ENCODE results near the gene TANC1.

Gene TANC1

DNA sequence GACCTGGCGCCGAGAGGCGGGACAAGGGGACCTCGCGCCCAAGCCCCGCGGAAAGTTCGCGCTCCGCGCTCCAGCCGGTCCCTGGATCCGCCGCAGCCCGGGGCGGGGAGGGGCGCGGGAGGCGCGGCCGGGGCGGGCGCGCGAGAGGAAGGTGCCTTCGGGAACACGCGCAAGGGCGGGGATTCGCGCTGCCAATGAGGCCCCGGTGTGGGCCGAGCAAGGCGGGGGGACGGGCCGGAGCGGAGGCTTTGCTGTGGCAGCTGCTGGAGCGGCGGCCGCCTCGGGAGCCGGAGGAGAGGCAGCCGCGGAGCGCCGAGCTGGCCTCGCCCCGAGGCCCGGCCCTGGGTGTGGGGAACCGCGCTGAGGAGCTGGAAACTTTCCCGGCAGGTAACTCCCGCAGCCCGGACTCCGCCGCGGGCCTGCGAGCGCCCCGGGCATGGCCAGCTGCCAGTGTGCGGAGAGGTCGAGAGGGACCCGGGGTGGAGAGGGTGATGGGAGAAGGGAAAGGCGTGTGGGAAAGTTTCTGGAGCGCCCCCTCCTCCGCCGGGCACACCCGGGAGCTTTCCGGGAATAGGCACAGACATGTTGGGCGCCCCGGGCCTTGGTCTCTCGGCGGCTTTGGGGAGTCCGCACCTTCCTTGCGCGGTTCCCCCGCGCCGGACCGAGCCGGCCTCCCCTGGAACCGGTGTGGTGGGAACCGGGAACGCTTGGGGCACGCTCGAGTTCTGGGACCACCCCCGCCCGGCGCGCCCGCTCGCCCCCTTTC lies at the start of gene TANC1:
TSS of gene TANC1 (plus strand) at position 245 of the 766 bp plus-strand sequence. CDS start 97,271 bp downstream, outside the sequence.
- TF ChIP-seq CTCF (conservative IDR thresholded peaks at IDR 0.05) = no peak
- H3K27ac ChIP-seq = peak within 1 kb of the TSS; percentile 95

- no peak for TF ChIP-seq CTCF (conservative IDR thresholded peaks at IDR 0.05)
These were observed 46.6 kb upstream of the TANC1 start for GRCh38 chr2:158921599-158922408.

GRCh38 chr2:158922601-158923000 lies 45.8 kb upstream of the TANC1 start:
- TF ChIP-seq CTCF (conservative IDR thresholded peaks at IDR 0.05) = no peak
- H3K27ac ChIP-seq = peak overlapping the region; percentile 34; the same call in 1 of the 2 replicates

More at GRCh38 chr2:158921599-158922408, 46.6 kb upstream of the TANC1 start:
- peak overlapping the region; percentile 34; the same call in 1 of the 2 replicates for H3K27ac ChIP-seq

- H3K27ac ChIP-seq = peak overlapping the region; percentile 34
- TF ChIP-seq CTCF (conservative IDR thresholded peaks at IDR 0.05) = no peak
These were observed 45.3 kb upstream of the TANC1 start for GRCh38 chr2:158923180-158923594.

GRCh38 chr2:158923641-158924040 lies 44.8 kb upstream of the TANC1 start:
- H3K27ac ChIP-seq = peak overlapping the region; percentile 34

DNA sequence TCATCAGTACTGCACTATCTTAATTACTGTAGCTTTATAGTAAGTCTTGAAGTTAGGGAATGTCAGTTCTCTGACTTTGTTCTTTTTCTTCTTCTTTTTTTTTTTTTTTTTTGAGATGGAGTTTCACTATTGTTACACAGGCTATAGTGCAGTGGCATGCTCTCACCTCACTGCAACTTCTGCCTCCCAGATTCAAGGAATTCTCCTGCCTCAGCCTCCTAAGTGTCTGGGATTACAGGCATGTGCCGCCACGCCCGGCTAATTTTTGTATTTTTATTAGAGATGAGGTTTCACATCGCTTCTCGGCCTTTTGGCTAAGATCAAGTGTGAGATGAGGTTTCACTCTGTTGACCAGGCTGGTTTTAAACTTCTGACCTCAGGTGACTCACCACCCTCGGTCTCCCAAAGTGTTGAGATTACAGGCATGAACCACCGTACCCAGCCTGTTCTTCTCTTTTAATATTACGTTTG lies 41.9 kb upstream of the TANC1 start:
- no peak for TF ChIP-seq CTCF (conservative IDR thresholded peaks at IDR 0.05)
- no peak overlapping the region for H3K27ac ChIP-seq

More at GRCh38 chr2:158923641-158924040, 44.8 kb upstream of the TANC1 start:
- no peak for TF ChIP-seq CTCF (conservative IDR thresholded peaks at IDR 0.05)

GRCh38 chr2:158928515-158928914 lies 39.9 kb upstream of the TANC1 start:
- H3K27ac ChIP-seq = no peak overlapping the region
- no peak for TF ChIP-seq CTCF (conservative IDR thresholded peaks at IDR 0.05)

Data from VCaP (cell line).